SK-N-MC (cell line): Measurements from ENCODE around the gene TMEM131.

ENCODE experiments used
- EZH2 ChIP-seq: fragments of 200-600 bp; sonication (generic); IDR thresholded peaks from one replicate; pipeline ENCODE4 v1.6.1; 2017; ENCODE audit warnings: antibody characterized with exemption
- FOXP2 ChIP-seq: optimal IDR thresholded peaks from 2 replicates; pipeline ENCODE3; 2011; ENCODE audit warnings: mild to moderate bottlenecking, moderate library complexity; ENCODE audit not compliant: insufficient read depth; ENCODE audit errors: extremely low read length, control extremely low read depth
- POLR2AphosphoS5 ChIP-seq: IDR thresholded peaks from 2 replicates; pipeline ENCODE4 v1.6.1; 2012; ENCODE audit warnings: mild to moderate bottlenecking, low read depth, low read length, borderline replicate concordance

DNA sequence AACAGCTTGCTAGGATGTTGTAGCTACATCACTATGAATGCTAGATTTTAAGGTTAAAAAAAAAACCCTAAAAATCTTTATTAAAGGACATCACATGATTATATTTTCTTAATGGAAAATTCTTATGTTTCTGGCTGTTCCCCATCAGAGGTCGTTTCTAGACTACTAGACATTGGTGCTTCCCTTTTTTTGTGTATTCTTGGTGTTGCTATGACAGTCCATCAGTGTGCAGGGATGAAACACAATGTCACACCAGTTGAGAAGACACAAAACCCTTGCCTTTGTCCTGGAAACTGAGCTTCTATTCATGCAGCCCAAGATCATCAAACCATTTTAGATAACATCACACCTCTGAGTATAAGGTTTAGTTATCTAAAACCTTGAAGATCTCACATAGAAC is 19.9 kb upstream of the TMEM131 start:
- no peak for TF ChIP-seq POLR2AphosphoS5
- no peak for TF ChIP-seq FOXP2
- TF ChIP-seq EZH2 = no peak
